Keratinocyte (primary cell): ENCODE measurements around the gene DMAC2. TPM values are rescaled to one million over a fixed set of nuclear protein-coding genes. Genes with fewer than 3 reads are reported as not detected.

Source experiments
- DNase-seq: peaks from one replicate; pipeline ENCODE4 v3.0.0-alpha.2; 2011; ENCODE audit warnings: low read depth, missing footprints, low spot score
- FAIRE-seq: peaks from 2 replicates; lab custom pipeline; 2011; peaks lifted over from hg19 to GRCh38; lab: Jason Lieb, UNC
- H2AFZ ChIP-seq: 2 replicates; pipeline ENCODE4 v1.6.0; 2012; ENCODE audit warnings: low read length, control low read depth, inconsistent platforms; ENCODE audit not compliant: control insufficient read depth
- H3K27ac ChIP-seq: 2 replicates; pipeline ENCODE4 v1.5.1; 2011; ENCODE audit warnings: low read length; ENCODE audit not compliant: control insufficient read depth, insufficient read depth
- H3K27me3 ChIP-seq: 3 replicates; pipeline ENCODE4 v1.6.0; 2011; ENCODE audit warnings: low read length; ENCODE audit not compliant: control insufficient read depth, insufficient read depth; ENCODE audit errors: extremely low read depth
- H3K36me3 ChIP-seq, 2 experiments: 2 replicates in 1 of 2; 3 replicates in 1 of 2; pipeline ENCODE4 v1.5.1; 2011; ENCODE audit warnings: low read length in 2 of 2, mild to moderate bottlenecking in 1 of 2; ENCODE audit not compliant: control insufficient read depth in 2 of 2, insufficient read depth in 2 of 2; ENCODE audit errors: extremely low read depth in 1 of 2
- H3K4me1 ChIP-seq: 3 replicates; pipeline ENCODE4 v1.5.1; 2011; ENCODE audit warnings: low read length; ENCODE audit not compliant: control insufficient read depth, insufficient read depth; ENCODE audit errors: extremely low read depth
- H3K4me2 ChIP-seq: 3 replicates; pipeline ENCODE4 v1.6.0; 2011; ENCODE audit warnings: low read depth, low read length; ENCODE audit not compliant: control insufficient read depth, insufficient read depth; ENCODE audit errors: extremely low read depth
- H3K4me3 ChIP-seq, 3 experiments: fragments of 200-600 bp in 1 of 3; sonication (generic) in 1 of 3; 2 replicates in 2 of 3; 3 replicates in 1 of 3; pipeline ENCODE4 v1.5.1; 2011 to 2016; ENCODE audit warnings: low read length in 3 of 3, mild to moderate bottlenecking in 3 of 3, control low read depth in 2 of 3, inconsistent platforms in 1 of 3, low read depth in 1 of 3, mixed read lengths in 1 of 3, mixed run types in 1 of 3, moderate library complexity in 1 of 3; ENCODE audit not compliant: control insufficient read depth in 2 of 3, insufficient read depth in 2 of 3; ENCODE audit errors: extremely low read depth in 1 of 3
- H3K79me2 ChIP-seq: 2 replicates; pipeline ENCODE4 v1.6.0; 2012; ENCODE audit warnings: low read length; ENCODE audit not compliant: control insufficient read depth, insufficient read depth
- H3K9ac ChIP-seq: 3 replicates; pipeline ENCODE4 v1.6.0; 2011; ENCODE audit warnings: low read length; ENCODE audit not compliant: control insufficient read depth, insufficient read depth; ENCODE audit errors: extremely low read depth
- H3K9me1 ChIP-seq: 3 replicates; pipeline ENCODE4 v1.6.0; 2011; ENCODE audit warnings: low read length; ENCODE audit not compliant: control insufficient read depth, insufficient read depth; ENCODE audit errors: extremely low read depth
- H3K9me3 ChIP-seq: 2 replicates; pipeline ENCODE4 v1.5.1; 2012; ENCODE audit warnings: low read depth, low read length; ENCODE audit not compliant: control insufficient read depth
- H4K20me1 ChIP-seq: 3 replicates; pipeline ENCODE4 v1.6.0; 2011; ENCODE audit warnings: low read length; ENCODE audit not compliant: control insufficient read depth, insufficient read depth; ENCODE audit errors: extremely low read depth
- EZH2 ChIP-seq: IDR thresholded peaks from one replicate; pipeline ENCODE4 v1.6.1; 2012; ENCODE audit warnings: inconsistent platforms, mild to moderate bottlenecking, low read length, moderate library complexity
- dilution Hi-C: fragments of 300-500 bp; cut with MboI; formaldehyde crosslinking; loops from one replicate; pipeline ENCODE4 v1.7.0; 2020; ENCODE audit warnings: low sequenced_read_pairs; ENCODE audit not compliant: extremely low pct_ligation_motif_present
- polyA plus RNA-seq, 5 experiments: library from polyadenylated mRNA; depleted of rRNA in 3 of 5; stranded (reverse) in 3 of 5; stranded (forward) in 1 of 5; unstranded in 1 of 5; fragments of >200 nt; gene quantifications; 1 replicate in 1 of 5; 2 replicates in 3 of 5; 3 replicates in 1 of 5; pipeline versions ENCODE4 v1.2.1 to v1.2.3, GENCODE V29; 2011 to 2012; ENCODE audit warnings: missing spikeins in 2 of 5, low read depth in 1 of 5, low replicate concordance in 1 of 5
- TF ChIP-seq, protein P1 (sequence below), 3 experiments: IDR thresholded peaks in 1 of 3; conservative IDR thresholded peaks in 1 of 3; optimal IDR thresholded peaks in 1 of 3; 2 replicates in 2 of 3; 3 replicates in 1 of 3; pipeline versions ENCODE3 to v1.5.1; 2011; ENCODE audit warnings: low read length in 3 of 3, mild to moderate bottlenecking in 3 of 3, moderate library complexity in 2 of 3, control low read depth in 1 of 3, inconsistent platforms in 1 of 3; ENCODE audit not compliant: insufficient read depth in 2 of 3; ENCODE audit errors: extremely low read depth in 1 of 3

The DMAC2 gene
- polyA plus RNA-seq, 1 donor (not counting 4 experiments of a cell fraction or from before 2014, with no cell fraction given) = 45.3 TPM

DNA sequence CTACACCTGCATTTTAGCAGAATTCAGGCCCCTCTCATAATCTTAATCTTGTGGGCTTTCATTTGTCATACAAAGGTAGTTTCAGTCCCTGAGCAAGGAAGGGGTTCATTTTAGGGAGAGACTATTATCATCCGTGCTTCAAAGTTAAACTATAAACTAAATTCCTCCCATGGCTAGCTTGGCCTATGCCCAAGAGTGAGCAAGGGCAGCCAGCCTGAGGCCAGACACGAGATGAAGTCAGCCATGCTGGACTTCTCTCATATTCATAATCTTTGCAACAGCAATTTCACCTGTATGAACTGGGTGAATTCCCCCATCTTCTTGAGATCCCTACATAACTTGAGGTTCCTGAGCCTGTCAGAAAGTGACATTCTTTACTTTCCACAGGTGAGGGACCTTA is 16.2 kb upstream of the DMAC2 start:
- Histone ChIP-seq H3K9me1 (no peaks in the 10 kb centered on the region), H3K79me2 (no peaks in the 10 kb centered on the region), H3K4me3 (no peak overlapping the region), H3K4me1 (no peaks in the 10 kb centered on the region), H3K9ac (no peak overlapping the region), H3K27ac (no peak overlapping the region), H4K20me1 (no peaks in the 10 kb centered on the region), H2AFZ (no peak overlapping the region), H3K27me3 (peaks cover 3% of the 10 kb centered on the region), H3K9me3 (no peaks in the 10 kb centered on the region), H3K4me2 (no peak overlapping the region), H3K36me3 (no peaks in the 10 kb centered on the region)
- no peak for FAIRE-seq
- DNase-seq = no peak
- TF ChIP-seq EZH2 = no peak
- TF ChIP-seq, protein P1, sequence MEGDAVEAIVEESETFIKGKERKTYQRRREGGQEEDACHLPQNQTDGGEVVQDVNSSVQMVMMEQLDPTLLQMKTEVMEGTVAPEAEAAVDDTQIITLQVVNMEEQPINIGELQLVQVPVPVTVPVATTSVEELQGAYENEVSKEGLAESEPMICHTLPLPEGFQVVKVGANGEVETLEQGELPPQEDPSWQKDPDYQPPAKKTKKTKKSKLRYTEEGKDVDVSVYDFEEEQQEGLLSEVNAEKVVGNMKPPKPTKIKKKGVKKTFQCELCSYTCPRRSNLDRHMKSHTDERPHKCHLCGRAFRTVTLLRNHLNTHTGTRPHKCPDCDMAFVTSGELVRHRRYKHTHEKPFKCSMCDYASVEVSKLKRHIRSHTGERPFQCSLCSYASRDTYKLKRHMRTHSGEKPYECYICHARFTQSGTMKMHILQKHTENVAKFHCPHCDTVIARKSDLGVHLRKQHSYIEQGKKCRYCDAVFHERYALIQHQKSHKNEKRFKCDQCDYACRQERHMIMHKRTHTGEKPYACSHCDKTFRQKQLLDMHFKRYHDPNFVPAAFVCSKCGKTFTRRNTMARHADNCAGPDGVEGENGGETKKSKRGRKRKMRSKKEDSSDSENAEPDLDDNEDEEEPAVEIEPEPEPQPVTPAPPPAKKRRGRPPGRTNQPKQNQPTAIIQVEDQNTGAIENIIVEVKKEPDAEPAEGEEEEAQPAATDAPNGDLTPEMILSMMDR (optimal IDR thresholded peaks at IDR 0.05 in 1 of 3, IDR thresholded peaks at IDR 0.05 in 1 of 3, conservative IDR thresholded peaks at IDR 0.05 in 1 of 3; ENCODE audit: extremely low read depth in 1 of 3, insufficient read depth in 2 of 3, low read length in 3 of 3) = no peak
- dilution Hi-C loops = no loop called here

DNA sequence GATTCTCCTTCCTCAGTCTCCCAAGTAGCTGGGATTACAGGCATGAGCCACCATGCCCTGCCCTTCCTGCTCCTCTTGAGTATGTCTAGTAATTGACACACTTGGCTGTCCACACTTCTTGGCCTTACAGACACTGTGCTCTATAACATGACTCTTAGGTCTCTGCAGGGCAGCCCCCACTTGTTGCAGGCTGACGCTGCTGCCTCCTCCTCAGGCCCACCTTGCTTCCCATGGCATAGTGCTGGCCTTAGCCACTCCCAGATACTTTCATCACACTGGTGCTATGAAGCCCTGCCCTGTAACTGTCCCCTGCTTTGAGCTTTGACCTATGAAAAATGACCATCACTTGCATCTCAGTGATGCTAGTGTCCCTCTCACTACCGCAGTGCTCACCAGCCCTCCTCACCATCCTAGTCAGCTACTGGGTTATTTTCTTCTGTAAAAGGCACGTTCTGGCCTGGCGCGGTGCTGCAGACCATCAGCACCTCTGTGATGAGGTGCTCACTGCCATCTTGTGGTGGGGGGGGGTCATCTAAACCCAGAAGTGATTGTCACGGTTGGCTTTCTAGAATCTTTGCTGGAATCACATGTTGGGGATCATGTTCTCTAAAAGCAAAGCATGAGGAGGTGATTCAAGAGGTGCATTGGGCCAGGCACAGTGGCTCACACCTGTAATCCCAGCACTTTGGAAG is 13.0 kb upstream of the DMAC2 start:
- Histone ChIP-seq H3K27ac (no peak overlapping the region), H3K4me1 (peaks cover 2% of the 10 kb centered on the region), H3K27me3 (peaks cover 3% of the 10 kb centered on the region), H2AFZ (no peak overlapping the region), H3K9me3 (no peaks in the 10 kb centered on the region), H3K4me2 (no peak overlapping the region), H3K36me3 (no peaks in the 10 kb centered on the region), H3K9ac (no peak overlapping the region), H3K4me3 (no peak overlapping the region), H3K9me1 (no peaks in the 10 kb centered on the region), H3K79me2 (no peaks in the 10 kb centered on the region), H4K20me1 (no peaks in the 10 kb centered on the region)
- dilution Hi-C loops = no loop called here
- FAIRE-seq (no peak), DNase-seq (no peak)
- no peak for TF ChIP-seq EZH2
- TF ChIP-seq, protein P1 (optimal IDR thresholded peaks at IDR 0.05 in 1 of 3, IDR thresholded peaks at IDR 0.05 in 1 of 3, conservative IDR thresholded peaks at IDR 0.05 in 1 of 3; ENCODE audit: extremely low read depth in 1 of 3, insufficient read depth in 2 of 3, low read length in 3 of 3) = peak in 1 of 3 experiments; percentile 10
